ENCODE measurements around the gene C10orf90. TPM values are rescaled to one million over a fixed set of nuclear protein-coding genes. Genes with fewer than 3 reads are reported as not detected.

The C10orf90 gene
- total and polyA plus RNA-seq, 2 of the 8 experiments (the other 6 are each of a cell fraction or from before 2014, with no cell fraction given): 0.21 TPM; not detected in 1

DNA sequence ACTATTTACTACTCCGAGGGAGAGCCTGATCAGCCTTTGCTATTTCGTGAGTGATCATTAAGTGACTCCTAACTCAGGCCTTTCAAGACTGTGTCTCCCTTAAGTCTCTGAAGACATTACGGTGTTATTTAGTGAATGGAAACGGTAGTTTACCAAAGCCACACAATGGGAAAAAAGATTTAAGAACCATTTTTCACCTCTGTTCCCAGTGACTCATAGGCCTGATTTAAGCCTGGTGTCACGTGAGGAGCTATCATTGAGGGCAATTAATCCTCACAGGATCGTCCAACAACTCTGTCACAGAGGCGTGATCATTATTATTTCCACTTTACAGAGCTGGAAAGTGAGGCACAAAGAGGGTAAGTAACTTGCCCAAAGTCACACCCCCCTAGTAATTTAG is 20.3 kb downstream of the C10orf90 start:
- Histone ChIP-seq H4K20me1 (replicated peaks in 1 of 2; ENCODE audit: control insufficient read depth in 1 of 2, insufficient read depth in 2 of 2, low read length in 2 of 2) (no peaks in the 10 kb centered on the region), H3K79me1 (ENCODE audit: low read depth, low read length) (no peaks in the 10 kb centered on the region), H3K23ac (ENCODE audit: insufficient read length) (no peak overlapping the region), H2BK12ac (ENCODE audit: low read depth, low read length) (no peak overlapping the region), H3K14ac (ENCODE audit: insufficient read length) (no peak overlapping the region), H2BK15ac (ENCODE audit: low read length) (no peak overlapping the region), H3K36me3 (ENCODE audit: control insufficient read depth in 2 of 4, insufficient read depth in 4 of 4, low read length in 3 of 4) (no peaks in the 10 kb centered on the region), H2BK5ac (ENCODE audit: low read depth, low read length) (no peak overlapping the region), H3K9me3 (ENCODE audit: insufficient read depth in 2 of 2, low read depth in 1 of 2, low read length in 1 of 2) (no peaks in the 10 kb centered on the region), H3K4me1 (replicated peaks in 1 of 4; ENCODE audit: control insufficient read depth in 3 of 4, insufficient read depth in 4 of 4, low read length in 3 of 4) (0 out of 7 replicates have a peak, but pooled peaks cover 0 to 3% (median 0%) of the 10 kb centered on the region in 4 experiments), H3K4me3 (ENCODE audit: extremely low read depth in 1 of 4, insufficient read depth in 2 of 4, low read depth in 3 of 4, low read length in 4 of 4) (no peak overlapping the region), H2AK5ac (ENCODE audit: low read depth, low read length) (no peak overlapping the region), H3K79me2 (ENCODE audit: control insufficient read depth in 1 of 2, insufficient read depth in 2 of 2, low read length in 2 of 2) (no peaks in the 10 kb centered on the region), H4K8ac (ENCODE audit: extremely low read depth, insufficient read depth, low read length) (no peak overlapping the region), H4K5ac (ENCODE audit: insufficient read length, low read depth, low read length) (no peak overlapping the region), H3K27me3 (replicated peaks in 1 of 4; ENCODE audit: control insufficient read depth in 3 of 4, extremely low read depth in 1 of 4, insufficient read depth in 3 of 4, low read length in 3 of 4) (no peaks in the 10 kb centered on the region), H2AFZ (ENCODE audit: low read length) (no peak overlapping the region), H2BK20ac (ENCODE audit: low read length) (no peak overlapping the region), H3K23me2 (ENCODE audit: low read depth, low read length) (no peaks in the 10 kb centered on the region; the same call in 1 of the 2 replicates), H3K56ac (replicated peaks; ENCODE audit: insufficient read length, low read depth, low read length) (no peak overlapping the region), H2BK120ac (replicated peaks; ENCODE audit: low read depth, low read length) (no peak overlapping the region), H3K9ac (replicated peaks in 1 of 4; ENCODE audit: extremely low read depth in 1 of 4, low read depth in 3 of 4, low read length in 3 of 4) (no peak overlapping the region), H3K4ac (replicated peaks; ENCODE audit: insufficient read length, low read depth, low read length) (no peak overlapping the region), H3K27ac (ENCODE audit: low read depth, low read length) (no peak overlapping the region), H4K91ac (replicated peaks; ENCODE audit: insufficient read length, low read length) (no peak overlapping the region), H3K18ac (ENCODE audit: extremely low read depth, low read length) (no peak overlapping the region), H3K4me2 (ENCODE audit: insufficient read depth in 1 of 2, low read depth in 2 of 2, low read length in 2 of 2) (no peak overlapping the region)
- FAIRE-seq (no peak), DNase-seq (ENCODE audit: low read depth in 1 of 2, low spot score in 2 of 2) (no peak)
- ChIA-PET CTCF (ENCODE audit: partially characterized antibody) (interaction anchor here (0.6 kb wide), 1 partner anchor 875 kb away, joined by 3 read pairs; no protein-coding TSS in a partner anchor), POLR2A (ENCODE audit: partially characterized antibody) (no interaction called here)
- WGBS, 2 experiments (ENCODE audit: extremely low coverage in 1 of 2, insufficient coverage in 1 of 2, insufficient read length in 1 of 2, insufficient replicate concordance in 2 of 2, low coverage in 1 of 2, low lambda C conversion rate in 2 of 2, missing lambda C conversion rate in 1 of 2): 88% methylated on average over 7 of the region's 7 CpGs; no CpG with 5 or more reads in 1 of the 2 experiments
- TF ChIP-seq TCF12 (IDR thresholded peaks at IDR 0.05; ENCODE audit: low read depth, low read length): no peak
- TF ChIP-seq CTBP2 (IDR thresholded peaks at IDR 0.05; ENCODE audit: borderline replicate concordance, insufficient read depth, insufficient read length, low read length): no peak
- no peak for TF ChIP-seq GTF2F1 (IDR thresholded peaks at IDR 0.05; ENCODE audit: borderline replicate concordance, low read depth, low read length)
- no peak for TF ChIP-seq CREB1 (IDR thresholded peaks at IDR 0.05)
- no peak for TF ChIP-seq POLR2A (IDR thresholded peaks at IDR 0.05; ENCODE audit: control extremely low read depth in 1 of 2, low read depth in 2 of 2, low read length in 2 of 2)
- no peak for TF ChIP-seq KDM4A (IDR thresholded peaks at IDR 0.05; ENCODE audit: low read depth, low read length, severe bottlenecking)
- no peak for TF ChIP-seq HDAC2 (IDR thresholded peaks at IDR 0.05; ENCODE audit: borderline replicate concordance in 1 of 2, low read depth in 2 of 2, low read length in 2 of 2)
- TF ChIP-seq TBP (IDR thresholded peaks at IDR 0.05; ENCODE audit: low read depth, low read length): no peak
- TF ChIP-seq NANOG (IDR thresholded peaks at IDR 0.05; ENCODE audit: insufficient read depth, low read depth, low read length, poor library complexity, severe bottlenecking): no peak
- no peak for TF ChIP-seq TAF1 (IDR thresholded peaks at IDR 0.05; ENCODE audit: low read depth, low read length)
- no peak for TF ChIP-seq E2F6 (IDR thresholded peaks at IDR 0.05)

Data from H1 (cell line).